GM21381 (cell line): Measurements from ENCODE around the gene NMT1.

Experiments used
- ATAC-seq: cut with Tn5 transposase; IDR thresholded peaks from one replicate; pipeline ENCODE4 v1.9.1; 2021; ENCODE audit warnings: mild to moderate bottlenecking, moderate library complexity; ENCODE audit not compliant: unreplicated experiment

The NMT1 gene

DNA sequence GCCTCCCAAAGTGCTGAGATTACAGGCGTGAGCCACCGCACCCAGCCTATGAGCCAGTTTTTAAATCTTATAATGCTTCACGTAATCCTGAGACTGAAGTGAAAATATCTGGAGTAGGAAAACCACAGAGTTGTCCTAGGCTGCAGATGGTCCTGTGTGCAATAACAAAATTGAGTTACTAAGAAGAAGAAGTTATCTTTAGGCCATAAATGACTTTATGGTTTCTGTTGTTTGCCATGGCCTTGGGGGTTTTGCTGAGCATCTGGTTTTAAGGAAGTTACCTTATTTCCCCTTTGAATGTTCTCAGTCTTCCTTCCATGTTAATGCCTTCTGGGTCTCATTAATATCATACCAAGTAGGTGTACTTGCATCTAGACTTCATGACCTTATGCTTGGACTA is 16.5 kb downstream of the NMT1 start:
- ATAC-seq, result no peak

DNA sequence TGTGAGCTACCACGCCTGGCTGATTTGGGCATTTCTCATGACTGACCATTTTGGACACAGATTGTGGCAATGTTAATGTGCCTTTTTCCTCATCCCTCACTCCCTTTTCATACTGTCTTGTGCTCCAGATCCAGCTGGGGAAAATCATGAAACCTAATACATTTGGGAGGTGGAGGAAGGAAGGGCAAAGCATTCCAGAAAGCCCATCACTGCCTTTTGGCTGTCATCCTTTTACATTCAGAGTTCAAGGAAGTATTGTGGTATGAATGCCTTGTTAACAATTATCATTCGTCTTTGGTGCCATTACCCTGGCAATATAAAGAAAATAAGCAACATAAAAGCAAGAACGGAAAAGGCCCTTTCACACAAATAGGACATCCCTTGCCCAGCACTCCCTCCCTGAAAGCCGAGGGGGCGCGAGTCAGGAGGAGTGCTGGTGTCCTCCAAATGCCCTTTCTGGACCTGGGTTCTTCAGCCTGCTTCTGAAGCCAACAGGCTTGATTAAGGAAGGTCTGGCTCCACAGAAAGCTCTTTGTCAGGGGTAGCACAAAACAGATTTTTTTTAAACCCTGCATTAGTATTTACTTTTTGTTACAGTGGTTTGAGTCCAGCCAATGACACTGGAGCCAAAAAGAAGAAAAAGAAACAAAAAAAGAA is 20.1 kb downstream of the NMT1 start:
- ATAC-seq, result no peak

DNA sequence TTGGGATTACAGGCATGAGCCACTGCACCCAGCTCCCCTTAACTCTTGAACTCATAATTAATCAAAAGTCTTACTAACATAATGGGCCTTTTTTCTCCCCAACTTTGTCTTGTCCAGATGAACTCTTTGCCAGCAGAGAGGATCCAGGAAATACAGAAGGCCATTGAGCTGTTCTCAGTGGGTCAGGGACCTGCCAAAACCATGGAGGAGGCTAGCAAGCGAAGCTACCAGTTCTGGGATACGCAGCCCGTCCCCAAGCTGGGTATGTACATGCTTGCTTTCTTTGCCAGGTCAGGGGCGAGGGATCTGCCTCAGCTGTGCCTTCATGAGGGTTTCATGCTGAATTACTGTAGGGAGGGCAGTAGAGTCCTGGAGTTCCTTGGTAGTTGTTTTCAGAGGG is 25.3 kb downstream of the NMT1 start:
- ATAC-seq, result no peak

DNA sequence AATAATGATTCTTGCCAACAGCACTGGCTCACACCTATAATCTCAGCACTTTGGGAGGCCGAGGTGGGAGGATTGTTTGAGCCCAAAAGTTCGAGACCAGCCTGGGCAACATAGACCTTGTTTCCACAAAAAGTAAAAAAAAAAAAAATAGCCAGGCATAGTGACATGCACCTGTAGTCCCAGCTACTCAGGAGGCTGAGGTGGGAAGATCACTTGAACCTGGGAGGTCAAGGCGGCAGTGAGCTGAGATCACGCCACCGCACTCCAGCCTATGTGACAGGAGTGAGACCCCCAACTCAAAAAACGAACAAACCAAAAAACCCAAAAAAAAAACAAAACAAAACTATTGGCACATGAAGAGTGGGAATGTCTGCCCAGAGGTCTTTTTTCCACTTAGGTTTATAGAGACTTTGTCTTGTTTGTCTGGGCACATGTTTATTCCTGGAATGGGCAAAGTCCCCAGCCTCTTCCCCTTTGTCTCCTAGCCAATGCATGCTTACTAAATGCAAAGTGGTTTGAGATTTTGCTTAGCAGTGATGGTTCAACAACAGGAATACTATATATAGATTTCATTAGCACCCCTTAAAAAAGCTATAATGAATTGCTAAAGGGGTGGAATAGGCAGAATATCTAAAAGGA is 25.9 kb downstream of the NMT1 start:
- ATAC-seq, result no peak

DNA sequence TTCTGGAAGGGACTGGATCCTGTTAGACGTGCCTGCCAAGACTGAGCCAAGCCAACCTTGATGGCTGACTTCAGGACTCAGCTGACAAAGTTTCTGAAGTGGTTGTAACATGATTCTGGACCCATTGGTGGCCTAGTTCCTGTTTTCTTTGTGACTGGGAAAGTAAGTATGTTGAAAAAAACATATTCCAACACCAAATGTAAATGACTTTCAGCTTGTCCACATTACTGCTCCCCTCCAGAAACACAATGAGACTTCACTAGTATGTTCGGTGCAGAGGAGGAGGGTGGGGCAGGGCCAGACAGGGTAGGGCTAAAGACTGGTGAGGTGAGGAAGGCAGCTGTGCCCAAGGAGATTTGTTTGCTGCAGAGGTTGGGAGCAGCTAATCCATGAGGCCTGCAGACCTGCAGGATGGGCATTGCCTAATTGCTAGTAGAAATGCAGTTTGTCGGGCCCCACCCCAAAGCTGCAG is 26.4 kb downstream of the NMT1 start:
- ATAC-seq, result no peak

DNA sequence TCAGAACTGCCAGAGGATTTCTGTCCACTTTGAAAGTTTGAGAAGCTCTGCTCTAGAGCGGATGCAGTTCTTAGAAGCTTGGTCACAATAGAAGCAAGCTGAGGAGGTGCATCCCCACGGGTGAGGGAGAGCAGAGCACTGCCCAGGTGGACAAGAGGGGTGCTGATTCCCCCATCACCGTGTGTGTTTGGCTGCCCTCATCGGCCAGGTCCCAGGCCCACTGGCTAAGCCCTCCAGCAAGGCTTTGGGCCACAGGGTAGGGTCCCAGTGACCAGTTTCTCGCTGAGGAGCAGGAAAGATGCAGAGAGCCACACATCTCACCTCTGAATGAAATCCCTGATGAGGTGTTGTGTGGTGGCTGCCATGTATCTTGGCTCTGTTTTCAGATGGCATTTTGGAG is 26.9 kb downstream of the NMT1 start:
- ATAC-seq, result no peak

DNA sequence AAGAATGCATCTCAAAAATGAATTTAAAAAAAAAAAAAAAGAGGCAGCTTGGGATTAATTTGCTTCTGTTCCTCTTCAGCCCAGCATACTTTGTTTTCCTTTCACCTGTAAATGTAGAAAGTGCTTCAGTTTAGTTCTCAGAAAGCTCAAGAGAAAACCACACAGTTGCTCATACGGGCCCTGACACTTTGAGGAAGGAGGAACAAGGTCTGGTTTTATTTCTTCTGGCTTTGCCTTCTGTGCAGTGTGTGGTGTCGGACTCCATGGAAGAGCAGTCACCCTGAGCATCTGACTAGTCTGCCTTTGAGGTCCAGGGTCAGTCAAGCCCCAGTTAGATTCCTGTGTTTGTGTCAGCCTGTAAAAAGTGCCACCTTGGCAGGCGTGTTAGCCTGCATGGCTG is 27.6 kb downstream of the NMT1 start:
- no peak for ATAC-seq

DNA sequence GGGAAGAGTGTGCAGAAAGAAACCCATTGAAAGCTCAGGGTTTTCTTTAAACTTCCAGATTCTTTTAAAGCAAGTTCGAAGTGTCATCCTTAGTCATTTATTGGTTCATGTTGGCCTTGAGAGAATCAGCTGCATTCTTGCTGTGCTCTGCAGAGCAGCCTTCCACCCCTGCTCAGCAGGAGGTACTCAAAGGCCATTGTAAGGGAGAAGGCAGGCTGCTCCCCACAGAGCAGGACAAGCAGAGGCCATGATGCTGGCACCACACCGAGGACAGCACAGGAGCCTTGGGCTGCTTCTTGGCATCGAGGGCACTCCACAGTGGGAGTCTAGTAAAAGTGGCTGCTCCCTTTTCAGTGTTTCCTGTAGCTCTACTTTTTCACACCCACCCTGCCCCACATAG is 29.6 kb downstream of the NMT1 start:
- ATAC-seq, result no peak

DNA sequence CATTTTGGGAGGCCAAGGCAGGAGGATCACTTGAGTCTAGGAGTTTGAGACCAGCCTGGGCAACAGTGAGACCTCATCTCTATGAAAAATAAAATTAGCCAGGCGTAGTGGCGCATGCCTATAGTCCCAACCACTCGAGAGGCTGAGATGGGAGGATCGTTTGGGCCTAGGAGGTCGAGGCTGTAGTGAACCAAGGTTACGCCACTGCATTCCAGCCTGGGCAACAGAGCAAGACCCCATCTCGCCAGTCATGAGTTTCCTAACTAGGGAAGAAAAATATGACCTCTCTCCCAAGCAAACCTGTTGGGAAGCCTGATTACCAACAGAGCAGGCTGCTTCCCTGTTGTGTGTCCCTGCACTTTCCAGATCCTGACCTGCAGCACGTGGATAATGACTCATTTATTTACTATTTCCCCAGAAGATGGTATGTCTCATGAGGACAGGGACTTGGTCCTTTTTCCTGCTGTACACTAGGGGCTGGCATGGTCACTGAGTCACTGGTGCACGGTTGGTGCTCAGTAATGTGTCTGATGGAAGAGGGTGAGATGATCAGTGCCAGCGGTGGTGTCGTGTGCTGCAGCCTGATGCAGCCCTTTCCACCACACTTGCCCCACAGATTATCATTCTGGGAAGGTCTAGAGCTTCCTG is 30.8 kb downstream of the NMT1 start:
- ATAC-seq, result no peak

DNA sequence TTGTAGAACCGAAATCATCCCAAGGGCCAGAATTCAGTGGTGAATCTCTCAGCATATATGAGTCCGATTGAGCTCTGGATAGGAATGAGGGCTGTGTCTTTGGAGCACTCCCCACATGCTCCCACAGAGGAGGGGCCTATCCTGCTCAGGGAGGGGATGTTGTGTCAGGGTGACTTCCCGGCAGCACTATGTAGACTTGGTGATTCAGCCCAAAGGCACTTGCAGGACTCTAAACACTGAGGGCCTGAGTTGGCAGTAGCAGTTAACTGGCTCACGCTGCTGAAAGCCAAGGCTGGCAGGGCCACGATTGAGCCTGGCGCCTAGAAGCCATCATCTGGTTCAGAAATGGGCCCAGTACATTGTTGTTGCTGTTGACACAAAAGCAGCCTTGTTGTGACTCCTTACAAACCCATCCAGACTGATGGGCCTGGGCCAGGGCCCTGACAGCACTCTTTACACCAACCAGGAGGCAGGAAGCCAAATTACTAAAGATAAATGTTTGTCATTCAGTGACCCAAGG is 31.9 kb downstream of the NMT1 start:
- ATAC-seq, result no peak

DNA sequence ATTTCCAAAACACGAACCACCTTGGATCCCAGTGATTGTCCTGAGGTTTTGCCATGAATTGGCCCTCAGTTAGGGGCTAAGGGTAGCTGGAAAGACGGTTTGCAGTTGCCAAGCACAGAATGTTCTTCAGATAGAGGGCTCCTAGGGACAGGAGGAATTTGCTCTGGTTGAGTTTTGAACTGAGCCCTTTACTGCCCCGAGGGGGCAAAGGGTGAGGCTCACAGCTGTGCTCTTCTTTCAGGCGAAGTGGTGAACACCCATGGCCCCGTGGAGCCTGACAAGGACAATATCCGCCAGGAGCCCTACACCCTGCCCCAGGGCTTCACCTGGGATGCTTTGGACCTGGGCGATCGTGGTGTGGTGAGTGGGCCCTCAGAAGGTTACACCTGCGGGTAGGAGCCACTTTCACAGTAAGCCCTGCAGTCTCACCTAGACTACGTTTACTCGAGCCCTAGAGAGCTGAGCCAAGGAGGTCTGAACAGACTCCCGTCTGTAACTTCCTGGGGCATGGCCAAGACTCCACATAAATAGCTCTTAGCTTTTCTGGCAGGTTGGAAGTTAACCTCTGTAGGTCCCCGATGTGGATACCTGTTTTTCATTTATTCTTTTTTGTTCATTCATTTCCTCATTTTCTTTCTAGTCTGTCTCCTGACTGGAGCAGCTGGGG is 32.5 kb downstream of the NMT1 start:
- ATAC-seq, result no peak

DNA sequence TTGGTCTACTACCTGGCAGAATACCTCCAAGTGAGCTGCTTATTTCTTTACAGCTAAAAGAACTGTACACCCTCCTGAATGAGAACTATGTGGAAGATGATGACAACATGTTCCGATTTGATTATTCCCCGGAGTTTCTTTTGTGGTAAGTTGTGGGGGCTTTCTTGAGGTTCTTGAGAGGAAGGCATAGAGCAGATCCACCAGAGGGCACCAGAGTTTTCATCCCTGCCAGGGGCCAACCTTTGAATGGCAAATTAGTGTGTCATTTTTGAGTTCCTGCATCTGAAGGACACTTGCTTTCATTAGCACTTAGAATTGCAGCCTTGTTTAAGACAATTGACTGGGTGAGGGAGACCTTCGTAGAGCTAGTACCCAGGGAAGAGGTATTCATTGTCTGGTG is 35.0 kb downstream of the NMT1 start:
- ATAC-seq, result no peak

DNA sequence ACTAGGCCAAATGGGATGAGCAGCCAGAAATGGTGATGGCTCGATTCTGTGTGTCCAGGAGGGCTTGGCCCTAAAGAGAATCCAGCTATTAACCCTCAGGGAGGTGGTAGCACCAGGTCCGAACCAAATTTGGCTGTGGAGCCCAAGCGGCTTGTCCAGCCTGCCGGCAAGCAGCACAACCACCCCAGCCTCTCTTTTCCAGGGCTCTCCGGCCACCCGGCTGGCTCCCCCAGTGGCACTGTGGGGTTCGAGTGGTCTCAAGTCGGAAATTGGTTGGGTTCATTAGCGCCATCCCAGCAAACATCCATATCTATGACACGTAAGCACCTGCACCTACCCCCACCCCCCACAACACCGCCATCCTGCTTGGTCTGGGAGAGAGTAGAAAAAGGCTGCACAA is 35.8 kb downstream of the NMT1 start:
- ATAC-seq, result no peak

DNA sequence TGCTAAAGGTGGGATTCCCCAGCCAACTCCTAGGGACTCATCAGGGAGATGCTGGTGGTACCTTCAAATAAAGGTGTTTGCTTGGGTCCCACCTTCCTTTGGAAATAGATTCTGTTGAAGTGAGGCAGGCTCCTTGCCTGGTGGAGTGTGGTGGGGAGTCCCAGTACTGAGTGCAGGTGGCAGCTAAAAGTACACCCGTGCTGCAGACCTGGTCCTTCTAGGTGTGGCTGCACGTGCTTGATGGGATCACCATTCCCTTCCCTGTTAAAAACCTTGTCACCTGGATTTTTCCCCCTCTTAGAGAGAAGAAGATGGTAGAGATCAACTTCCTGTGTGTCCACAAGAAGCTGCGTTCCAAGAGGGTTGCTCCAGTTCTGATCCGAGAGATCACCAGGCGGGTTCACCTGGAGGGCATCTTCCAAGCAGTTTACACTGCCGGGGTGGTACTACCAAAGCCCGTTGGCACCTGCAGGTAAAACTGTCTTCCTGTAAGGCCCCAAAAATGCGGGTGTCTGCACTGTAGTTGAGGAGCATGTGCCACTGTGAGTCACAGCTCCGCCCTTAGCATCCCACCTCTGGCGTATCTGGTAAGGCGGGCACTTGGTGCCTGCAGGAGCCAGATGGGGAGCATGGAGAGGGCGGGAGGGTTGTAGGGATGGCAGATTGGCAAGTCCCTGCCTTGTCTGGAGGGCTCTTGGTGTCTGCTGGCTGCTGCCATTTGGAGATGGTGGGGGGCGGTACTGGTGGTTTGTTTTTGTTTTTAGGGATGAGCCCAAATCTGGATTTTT is 37.2 kb downstream of the NMT1 start:
- ATAC-seq, result no peak

DNA sequence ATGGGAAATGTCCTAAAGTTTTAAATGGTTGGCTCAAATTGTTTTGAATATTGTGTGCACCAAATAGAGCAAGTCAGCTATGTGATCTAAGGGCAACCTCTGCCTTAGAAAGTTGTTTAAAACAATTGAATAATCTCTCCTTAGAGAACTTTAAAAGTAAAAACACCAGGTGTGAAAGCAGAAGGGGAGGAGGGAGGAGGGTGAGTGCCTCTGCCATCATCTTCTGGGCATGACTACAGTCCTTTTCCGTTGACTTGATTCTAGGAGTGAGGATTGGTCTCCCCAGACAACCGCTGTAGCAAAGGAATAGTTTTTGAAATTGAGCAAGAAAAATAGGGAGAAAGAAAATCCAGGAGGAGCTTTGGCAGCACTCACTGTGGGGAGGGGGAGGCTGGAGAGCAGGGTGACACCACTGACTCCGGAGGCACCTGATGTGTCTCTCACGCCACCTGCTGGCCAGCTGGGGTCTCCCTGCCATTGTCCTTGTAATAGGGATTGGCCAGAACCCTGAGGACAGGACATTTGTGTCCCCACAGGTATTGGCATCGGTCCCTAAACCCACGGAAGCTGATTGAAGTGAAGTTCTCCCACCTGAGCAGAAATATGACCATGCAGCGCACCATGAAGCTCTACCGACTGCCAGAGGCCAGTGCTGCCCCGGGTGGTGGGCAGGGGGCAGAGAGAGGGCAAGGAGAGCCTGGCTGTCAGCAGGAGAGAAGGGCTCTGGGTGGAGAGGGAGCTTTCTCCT is 37.9 kb downstream of the NMT1 start:
- no peak for ATAC-seq

DNA sequence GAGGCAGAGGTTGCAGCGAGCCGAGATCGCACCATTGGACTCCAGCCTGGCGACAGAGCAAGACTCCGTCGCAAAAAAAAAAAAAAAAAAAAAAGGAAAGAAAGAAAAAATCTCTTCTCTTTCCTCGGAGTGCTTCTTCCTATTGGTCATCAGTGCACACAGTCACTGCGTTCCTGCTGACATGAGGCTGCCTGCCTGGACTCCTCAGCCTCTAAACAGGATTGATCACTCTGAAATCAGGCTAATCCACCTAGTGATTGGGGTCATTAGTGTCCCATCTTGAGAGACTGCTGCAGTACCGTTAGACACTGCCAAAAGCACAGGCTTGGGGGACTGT is 40.4 kb downstream of the NMT1 start:
- ATAC-seq, result no peak

DNA sequence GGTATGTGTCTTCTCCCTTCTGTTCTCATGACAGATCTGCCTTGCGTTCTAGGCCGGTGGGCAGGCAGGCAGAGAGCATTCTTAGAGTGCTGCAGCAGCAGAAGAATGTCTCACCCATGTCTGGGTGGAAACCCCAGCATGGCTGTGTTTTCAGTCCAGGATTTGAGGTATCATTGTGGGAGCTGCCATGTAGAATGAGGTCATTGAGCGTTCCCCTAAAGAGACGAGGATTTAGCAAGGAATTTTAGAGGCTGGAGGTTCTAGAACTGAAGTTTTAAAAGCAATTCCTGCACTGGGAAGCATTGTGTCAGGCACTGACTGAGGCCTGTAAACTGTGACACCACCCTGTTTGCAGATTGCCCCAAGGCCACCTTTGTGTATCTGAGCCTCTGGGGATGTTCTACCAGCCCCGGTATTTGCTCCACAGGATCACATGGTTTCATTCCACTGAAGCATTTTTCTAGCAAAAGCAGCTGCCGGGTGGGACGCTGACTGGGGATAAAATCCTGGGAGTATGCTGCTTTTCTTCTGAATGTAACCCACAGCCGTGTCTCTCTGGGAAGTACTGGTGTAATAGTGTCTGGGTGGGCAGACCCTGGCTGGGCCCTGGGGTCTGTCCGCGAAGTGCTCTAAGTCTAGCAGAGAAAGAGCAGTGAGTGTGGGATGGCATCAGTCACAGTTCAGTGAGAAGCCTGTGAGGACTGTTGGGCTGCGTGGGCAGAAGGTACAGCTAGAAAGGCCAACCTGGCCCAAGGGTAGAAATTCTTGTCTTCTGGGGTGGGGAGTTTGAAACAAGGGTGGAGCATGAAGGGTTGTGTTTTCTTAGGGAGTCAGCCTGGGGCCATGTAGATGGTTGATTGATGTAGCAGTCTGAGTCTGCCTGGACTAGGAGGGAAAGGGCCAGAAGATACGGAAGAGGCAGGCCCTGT is 41.0 kb downstream of the NMT1 start:
- no peak for ATAC-seq

DNA sequence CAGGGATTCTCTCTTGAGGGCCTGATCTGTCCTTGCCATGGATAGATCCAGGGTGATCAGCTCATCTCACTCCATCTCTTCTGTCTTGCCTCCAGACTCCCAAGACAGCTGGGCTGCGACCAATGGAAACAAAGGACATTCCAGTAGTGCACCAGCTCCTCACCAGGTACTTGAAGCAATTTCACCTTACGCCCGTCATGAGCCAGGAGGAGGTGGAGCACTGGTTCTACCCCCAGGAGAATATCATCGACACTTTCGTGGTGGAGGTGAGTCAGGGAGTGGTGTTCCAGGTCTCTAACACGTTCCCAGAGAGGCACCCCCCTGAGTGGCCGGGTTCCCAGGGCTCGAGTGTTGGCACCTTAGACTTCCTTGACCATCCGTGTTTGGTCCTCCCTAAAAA is 41.7 kb downstream of the NMT1 start:
- ATAC-seq, result no peak

DNA sequence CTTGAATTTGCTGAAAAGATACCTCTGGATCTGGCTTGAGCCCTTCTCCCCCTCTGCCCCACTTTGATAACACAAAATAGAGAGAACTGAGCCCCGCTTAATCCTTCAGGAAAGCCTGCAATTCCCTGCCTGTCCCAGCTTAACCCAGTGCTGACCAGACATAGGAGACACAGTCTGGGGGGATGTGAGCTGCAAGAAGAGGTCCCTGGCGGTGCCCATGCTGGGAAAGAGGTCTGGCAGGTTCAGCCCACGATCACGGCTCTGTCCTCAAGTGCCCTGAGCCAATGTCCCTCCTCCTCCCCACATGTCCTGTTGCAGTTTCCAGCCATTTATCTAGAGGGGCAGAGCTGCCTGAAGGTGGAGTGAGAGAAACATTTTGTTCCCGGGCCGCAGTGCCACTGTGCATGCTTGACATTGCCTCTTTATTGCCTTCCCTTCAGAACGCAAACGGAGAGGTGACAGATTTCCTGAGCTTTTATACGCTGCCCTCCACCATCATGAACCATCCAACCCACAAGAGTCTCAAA is 42.2 kb downstream of the NMT1 start:
- no peak for ATAC-seq
